ENCODE measurements around the gene TNFSF13B. TPM values are rescaled to one million over a fixed set of nuclear protein-coding genes. Genes with fewer than 3 reads are reported as not detected.

TNFSF13B gene, protein sequence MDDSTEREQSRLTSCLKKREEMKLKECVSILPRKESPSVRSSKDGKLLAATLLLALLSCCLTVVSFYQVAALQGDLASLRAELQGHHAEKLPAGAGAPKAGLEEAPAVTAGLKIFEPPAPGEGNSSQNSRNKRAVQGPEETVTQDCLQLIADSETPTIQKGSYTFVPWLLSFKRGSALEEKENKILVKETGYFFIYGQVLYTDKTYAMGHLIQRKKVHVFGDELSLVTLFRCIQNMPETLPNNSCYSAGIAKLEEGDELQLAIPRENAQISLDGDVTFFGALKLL
- total RNA-seq, result 1 to 10 TPM; 2.0 to 2.6 TPM

DNA sequence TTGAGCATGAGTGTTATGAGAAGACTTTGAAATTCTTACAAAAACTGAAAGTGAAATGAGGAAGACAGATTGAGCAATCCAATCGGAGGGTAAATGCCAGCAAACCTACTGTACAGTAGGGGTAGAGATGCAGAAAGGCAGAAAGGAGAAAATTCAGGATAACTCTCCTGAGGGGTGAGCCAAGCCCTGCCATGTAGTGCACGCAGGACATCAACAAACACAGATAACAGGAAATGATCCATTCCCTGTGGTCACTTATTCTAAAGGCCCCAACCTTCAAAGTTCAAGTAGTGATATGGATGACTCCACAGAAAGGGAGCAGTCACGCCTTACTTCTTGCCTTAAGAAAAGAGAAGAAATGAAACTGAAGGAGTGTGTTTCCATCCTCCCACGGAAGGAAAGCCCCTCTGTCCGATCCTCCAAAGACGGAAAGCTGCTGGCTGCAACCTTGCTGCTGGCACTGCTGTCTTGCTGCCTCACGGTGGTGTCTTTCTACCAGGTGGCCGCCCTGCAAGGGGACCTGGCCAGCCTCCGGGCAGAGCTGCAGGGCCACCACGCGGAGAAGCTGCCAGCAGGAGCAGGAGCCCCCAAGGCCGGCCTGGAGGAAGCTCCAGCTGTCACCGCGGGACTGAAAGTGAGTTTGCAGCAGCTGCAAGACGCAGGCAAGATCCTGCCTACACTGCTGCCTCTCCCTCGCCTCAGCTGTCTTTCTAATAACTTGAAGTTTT lies at the start of gene TNFSF13B:
TSS of gene TNFSF13B (plus strand) at position 118 of the 728 bp plus-strand sequence. CDS start at position 296, 178 bp downstream.
- peaks cover 1% of the 10 kb centered on the region for H3K36me3 Mint-ChIP-seq (ENCODE audit: low read depth)
- CTCF ChIA-PET, result interaction anchor here (0.6 to 1.9 kb wide), 7 partner anchors 11 to 628 kb away, joined by 3 to 8 read pairs (median 3); no protein-coding TSS in a partner anchor
- intact Hi-C loops (cut with micrococcal nuclease), result loop anchor here (1.0 to 10.0 kb wide), 8 partner anchors 37 to 1509 kb away; no protein-coding TSS in a partner anchor

DNA sequence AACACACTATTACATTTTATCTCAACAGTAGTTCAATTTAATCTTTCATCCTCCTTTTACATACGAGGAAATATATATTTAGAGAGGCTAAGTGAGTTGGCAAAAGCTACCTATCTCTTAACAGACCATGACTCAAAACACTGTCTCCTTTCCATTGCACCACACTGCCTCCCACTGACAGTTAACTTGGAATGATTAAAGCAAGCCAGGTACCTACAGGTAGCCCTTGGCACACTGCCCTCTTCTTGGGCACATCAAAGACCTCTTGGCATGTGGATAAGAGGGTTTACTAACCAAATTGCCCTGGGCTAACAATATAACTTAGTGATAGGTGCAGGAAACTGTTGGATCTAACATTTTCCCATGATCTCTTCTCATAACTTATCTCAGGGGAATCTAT lies 49.5 kb upstream of the TNFSF13B start:
- peak; percentile 53 for DNase-seq
- H3K4me3 Mint-ChIP-seq, result peak overlapping the region; percentile 11
- H3K27me3 Mint-ChIP-seq (ENCODE audit: low read depth), result no peaks in the 10 kb centered on the region
- H3K4me1 Mint-ChIP-seq (ENCODE audit: low read depth), result peaks cover 53% of the 10 kb centered on the region
- no peaks in the 10 kb centered on the region for H3K9me3 Mint-ChIP-seq
- intact Hi-C loops (cut with micrococcal nuclease), result loop anchor here (1.0 kb wide), 1 partner anchor 44 kb away; no protein-coding TSS in a partner anchor
- CTCF ChIA-PET, result interaction anchor here (0.7 kb wide), 1 partner anchor 49 kb away, joined by 3 read pairs; no protein-coding TSS in a partner anchor
- peak overlapping the region; percentile 8 for H3K27ac Mint-ChIP-seq
- peaks cover 2% of the 10 kb centered on the region for H3K36me3 Mint-ChIP-seq (ENCODE audit: low read depth)

More for the DNA sequence above, at the start of gene TNFSF13B:
- Mint-ChIP-seq H3K9me3 (peaks cover 6% of the 10 kb centered on the region), H3K27me3 (ENCODE audit: low read depth) (no peaks in the 10 kb centered on the region), H3K4me1 (ENCODE audit: low read depth) (peaks cover 55% of the 10 kb centered on the region), H3K4me3 (peak within 1 kb of the TSS; percentile 75), H3K27ac (peak within 1 kb of the TSS; percentile 81)
- peak; percentile 68 for DNase-seq

DNA sequence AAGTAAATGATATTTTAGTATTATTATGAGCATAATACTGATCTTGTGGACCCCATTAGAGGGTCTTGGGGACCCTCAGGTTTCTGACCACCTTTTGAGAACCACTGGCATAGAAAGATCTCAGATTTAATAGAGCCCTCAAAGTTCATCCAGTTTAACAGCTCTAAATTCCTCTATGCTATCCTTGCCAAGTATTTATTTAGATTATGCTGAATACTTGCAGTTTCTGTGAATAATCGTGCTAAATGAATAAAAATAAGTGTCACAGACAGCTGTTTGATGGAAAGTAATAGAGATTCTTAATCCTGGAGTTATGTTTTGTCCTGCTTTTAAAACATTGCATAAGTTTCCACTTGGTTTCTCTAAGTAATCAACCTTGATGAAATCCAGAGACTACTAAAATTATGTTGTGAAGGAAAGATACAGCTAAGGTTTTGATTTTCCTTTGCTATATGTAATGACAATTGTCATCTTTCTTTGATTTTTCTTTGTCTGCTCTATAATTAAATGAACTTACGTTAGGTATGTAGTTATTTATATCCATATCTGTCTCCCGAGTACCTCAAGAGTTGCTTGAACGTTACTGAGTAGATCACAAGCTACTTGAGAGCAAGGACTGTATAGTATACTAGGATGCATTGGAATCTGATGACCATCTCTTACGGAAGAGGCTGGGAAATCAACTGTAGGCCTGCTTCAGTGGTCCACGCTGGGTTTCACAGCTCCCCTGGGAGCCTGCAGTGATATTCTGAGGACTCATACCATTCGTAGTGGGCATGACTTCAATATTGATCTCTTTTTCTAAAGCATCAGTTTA lies 45.6 kb upstream of the TNFSF13B start:
- H3K4me1 Mint-ChIP-seq (ENCODE audit: low read depth), result peaks cover 68% of the 10 kb centered on the region
- H3K27ac Mint-ChIP-seq, result no peak overlapping the region
- H3K36me3 Mint-ChIP-seq (ENCODE audit: low read depth), result no peaks in the 10 kb centered on the region
- intact Hi-C loops (cut with micrococcal nuclease), result no loop called here
- H3K27me3 Mint-ChIP-seq (ENCODE audit: low read depth), result no peaks in the 10 kb centered on the region
- CTCF ChIA-PET, result interaction anchor here (0.6 to 1.1 kb wide), 2 partner anchors 8 to 68 kb away, joined by 3 read pairs; no protein-coding TSS in a partner anchor
- DNase-seq, result no peak
- no peak overlapping the region for H3K4me3 Mint-ChIP-seq
- H3K9me3 Mint-ChIP-seq, result no peaks in the 10 kb centered on the region

DNA sequence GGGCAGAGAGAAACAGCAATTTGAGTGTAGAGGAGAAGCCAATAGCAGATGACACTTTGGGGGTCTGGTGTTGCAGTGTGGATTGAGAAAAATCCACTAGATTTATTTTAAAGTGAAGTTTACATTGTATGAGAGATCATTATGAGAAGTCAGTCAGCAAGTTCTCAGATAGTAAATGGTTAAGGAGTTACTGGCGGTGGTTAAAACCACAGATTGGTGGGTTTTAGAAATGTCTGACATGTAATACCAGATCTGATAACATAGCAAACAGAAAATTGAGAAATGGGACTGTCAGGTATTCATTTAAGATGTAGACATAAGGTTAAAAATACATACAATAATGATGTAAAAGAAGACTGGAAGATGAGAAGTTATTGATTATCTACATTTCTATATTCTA lies 44.1 kb upstream of the TNFSF13B start:
- no peaks in the 10 kb centered on the region for H3K27me3 Mint-ChIP-seq (ENCODE audit: low read depth)
- peaks cover 59% of the 10 kb centered on the region for H3K4me1 Mint-ChIP-seq (ENCODE audit: low read depth)
- no peaks in the 10 kb centered on the region for H3K9me3 Mint-ChIP-seq
- peaks cover 9% of the 10 kb centered on the region for H3K36me3 Mint-ChIP-seq (ENCODE audit: low read depth)
- H3K4me3 Mint-ChIP-seq, result no peak overlapping the region
- peak overlapping the region; percentile 5 for H3K27ac Mint-ChIP-seq
- intact Hi-C loops (cut with micrococcal nuclease), result loop anchor here (5.0 kb wide), 2 partner anchors 82 to 282 kb away; no protein-coding TSS in a partner anchor
- DNase-seq, result no peak
- CTCF ChIA-PET, result interaction anchor here (0.8 kb wide), 1 partner anchor 104 kb away, joined by 5 read pairs; no protein-coding TSS in a partner anchor

DNA sequence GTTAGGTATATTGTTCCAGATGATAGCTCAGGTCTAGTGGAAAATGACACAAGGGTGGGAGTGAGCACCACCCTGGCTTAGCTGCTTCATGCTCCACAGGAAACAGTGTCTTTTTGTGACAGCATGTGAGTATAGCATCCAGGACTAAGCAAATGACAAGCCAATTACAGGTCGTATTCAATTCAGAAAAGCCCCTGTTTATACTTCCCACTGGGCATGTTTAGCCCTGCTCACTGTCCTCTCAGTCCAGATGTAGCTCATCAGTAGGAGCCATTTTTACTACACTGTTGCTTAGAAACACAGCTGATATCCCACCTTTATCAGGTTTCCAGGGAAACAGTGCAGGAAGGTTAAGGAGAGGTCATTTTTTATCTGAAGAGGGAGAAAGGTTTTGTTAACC lies 43.3 kb upstream of the TNFSF13B start:
- Mint-ChIP-seq H3K4me1 (ENCODE audit: low read depth) (peaks cover 54% of the 10 kb centered on the region), H3K27me3 (ENCODE audit: low read depth) (no peaks in the 10 kb centered on the region), H3K4me3 (no peak overlapping the region), H3K36me3 (ENCODE audit: low read depth) (peaks cover 9% of the 10 kb centered on the region), H3K9me3 (no peaks in the 10 kb centered on the region), H3K27ac (peak overlapping the region; percentile 5)
- DNase-seq, result no peak
- CTCF ChIA-PET, result interaction anchor here (0.8 to 1.0 kb wide), 2 partner anchors 104 to 669 kb away, joined by 3 to 5 read pairs; no protein-coding TSS in a partner anchor
- intact Hi-C loops (cut with micrococcal nuclease), result loop anchor here (2.0 to 5.0 kb wide), 3 partner anchors 43 to 281 kb away; partner anchors contain the start of gene TNFSF13B

DNA sequence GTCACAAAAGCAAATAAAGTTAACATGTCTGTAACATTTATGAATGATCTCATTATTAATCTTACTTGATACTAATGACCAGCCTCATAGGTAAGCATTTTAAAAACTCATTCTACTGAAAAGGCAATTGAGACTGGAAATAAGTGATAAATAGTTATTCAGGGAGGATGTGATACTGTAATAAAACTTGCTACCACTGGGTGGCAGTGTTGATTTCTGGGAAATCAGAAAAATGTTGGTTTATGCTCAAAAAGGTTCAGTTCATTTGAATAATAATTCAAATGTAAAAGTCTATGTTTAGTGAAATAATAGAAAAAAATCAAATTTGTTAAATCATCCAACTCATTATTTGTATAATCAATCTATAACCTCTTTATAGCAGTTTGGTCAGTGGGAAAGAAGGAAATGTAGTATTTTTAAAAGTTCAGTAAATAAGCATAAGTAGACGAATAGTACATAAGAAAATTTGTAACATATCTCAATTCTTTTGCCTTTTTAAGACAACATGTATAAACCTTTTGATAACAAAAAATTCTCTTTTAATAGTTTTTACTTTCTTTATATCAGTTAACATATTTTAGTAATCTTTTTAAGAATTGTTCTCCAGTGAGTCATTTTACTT lies 41.8 kb upstream of the TNFSF13B start:
- Mint-ChIP-seq H3K27me3 (ENCODE audit: low read depth) (no peaks in the 10 kb centered on the region), H3K4me3 (no peak overlapping the region), H3K27ac (no peak overlapping the region), H3K4me1 (ENCODE audit: low read depth) (peaks cover 49% of the 10 kb centered on the region), H3K36me3 (ENCODE audit: low read depth) (peaks cover 9% of the 10 kb centered on the region), H3K9me3 (no peaks in the 10 kb centered on the region)
- DNase-seq, result peak; percentile 45
- intact Hi-C loops (cut with micrococcal nuclease), result loop anchor here (1.0 to 5.0 kb wide), 6 partner anchors 41 to 670 kb away; partner anchors contain the start of gene TNFSF13B
- CTCF ChIA-PET, result interaction anchor here (0.6 to 0.7 kb wide), 3 partner anchors 119 to 668 kb away, joined by 3 read pairs; no protein-coding TSS in a partner anchor

DNA sequence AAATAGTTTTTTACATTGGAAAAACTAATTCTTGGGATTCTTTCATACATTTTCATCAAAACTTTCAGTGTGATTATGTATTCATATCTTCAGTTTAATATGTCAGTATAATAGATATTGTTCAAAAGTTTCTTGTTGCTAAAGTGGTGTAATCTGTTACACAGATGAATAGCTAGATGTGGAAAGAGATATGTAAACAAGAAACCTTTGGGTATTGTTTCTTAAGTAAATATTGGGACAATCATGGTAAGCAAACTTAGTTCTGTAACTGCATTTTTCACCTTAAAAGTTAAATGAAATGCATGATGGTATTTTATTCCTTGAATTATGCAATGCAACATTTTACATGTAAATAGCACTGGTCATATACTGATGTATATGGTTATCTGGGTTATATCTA lies 39.1 kb upstream of the TNFSF13B start:
- Mint-ChIP-seq H3K4me3 (no peak overlapping the region), H3K27me3 (ENCODE audit: low read depth) (no peaks in the 10 kb centered on the region), H3K4me1 (ENCODE audit: low read depth) (peaks cover 28% of the 10 kb centered on the region), H3K27ac (no peak overlapping the region), H3K36me3 (ENCODE audit: low read depth) (peaks cover 9% of the 10 kb centered on the region), H3K9me3 (no peaks in the 10 kb centered on the region)
- no peak for DNase-seq
- CTCF ChIA-PET, result no interaction called here
- intact Hi-C loops (cut with micrococcal nuclease), result no loop called here

DNA sequence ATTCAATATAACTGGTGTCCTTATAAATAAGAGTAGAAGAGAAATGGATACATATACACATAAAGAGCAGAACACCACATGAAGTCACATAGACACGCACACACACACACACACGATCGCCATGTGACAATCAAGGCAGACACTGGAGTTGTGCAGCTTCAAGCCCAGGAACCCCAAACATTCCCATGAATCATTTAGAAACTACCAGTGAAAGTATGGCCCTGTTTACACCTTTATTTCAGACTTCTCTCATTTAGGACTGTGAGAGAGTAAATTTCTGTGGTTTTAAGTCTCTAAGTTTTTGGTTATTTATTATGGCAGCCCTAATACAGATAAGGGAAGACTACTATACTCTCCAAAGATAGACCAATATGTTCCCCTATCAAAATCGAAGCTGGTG lies 20.4 kb upstream of the TNFSF13B start:
- H3K4me3 Mint-ChIP-seq, result no peak overlapping the region
- CTCF ChIA-PET, result no interaction called here
- no peak overlapping the region for H3K27ac Mint-ChIP-seq
- intact Hi-C loops (cut with micrococcal nuclease), result no loop called here
- peaks cover 6% of the 10 kb centered on the region for H3K4me1 Mint-ChIP-seq (ENCODE audit: low read depth)
- H3K27me3 Mint-ChIP-seq (ENCODE audit: low read depth), result no peaks in the 10 kb centered on the region
- H3K36me3 Mint-ChIP-seq (ENCODE audit: low read depth), result peaks cover 17% of the 10 kb centered on the region
- H3K9me3 Mint-ChIP-seq, result peaks cover 29% of the 10 kb centered on the region
- DNase-seq, result no peak

DNA sequence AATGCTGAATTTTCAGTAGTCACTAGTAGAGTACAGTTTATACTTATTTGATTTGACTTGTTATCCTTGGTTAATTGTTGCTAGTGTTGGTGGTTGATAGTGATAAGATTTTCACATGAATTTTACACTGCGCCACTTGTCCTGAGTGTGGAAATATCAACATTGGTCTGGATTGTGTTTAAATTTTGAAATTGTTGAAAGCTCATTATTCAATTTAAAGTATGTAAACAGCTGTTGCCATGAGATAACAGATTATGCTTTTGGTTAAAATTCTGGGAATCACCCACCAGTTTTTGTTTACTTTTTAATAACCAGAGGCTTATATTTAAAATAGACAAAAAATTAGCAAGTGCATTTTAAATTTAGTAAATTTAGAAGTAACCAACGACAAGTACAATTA lies 12.3 kb upstream of the TNFSF13B start:
- no peak for DNase-seq
- intact Hi-C loops (cut with micrococcal nuclease), result no loop called here
- CTCF ChIA-PET, result no interaction called here
- Mint-ChIP-seq H3K36me3 (ENCODE audit: low read depth) (peaks cover 14% of the 10 kb centered on the region), H3K9me3 (peaks cover 2% of the 10 kb centered on the region), H3K27me3 (ENCODE audit: low read depth) (no peaks in the 10 kb centered on the region), H3K4me1 (ENCODE audit: low read depth) (no peaks in the 10 kb centered on the region), H3K27ac (no peak overlapping the region), H3K4me3 (no peak overlapping the region)

DNA sequence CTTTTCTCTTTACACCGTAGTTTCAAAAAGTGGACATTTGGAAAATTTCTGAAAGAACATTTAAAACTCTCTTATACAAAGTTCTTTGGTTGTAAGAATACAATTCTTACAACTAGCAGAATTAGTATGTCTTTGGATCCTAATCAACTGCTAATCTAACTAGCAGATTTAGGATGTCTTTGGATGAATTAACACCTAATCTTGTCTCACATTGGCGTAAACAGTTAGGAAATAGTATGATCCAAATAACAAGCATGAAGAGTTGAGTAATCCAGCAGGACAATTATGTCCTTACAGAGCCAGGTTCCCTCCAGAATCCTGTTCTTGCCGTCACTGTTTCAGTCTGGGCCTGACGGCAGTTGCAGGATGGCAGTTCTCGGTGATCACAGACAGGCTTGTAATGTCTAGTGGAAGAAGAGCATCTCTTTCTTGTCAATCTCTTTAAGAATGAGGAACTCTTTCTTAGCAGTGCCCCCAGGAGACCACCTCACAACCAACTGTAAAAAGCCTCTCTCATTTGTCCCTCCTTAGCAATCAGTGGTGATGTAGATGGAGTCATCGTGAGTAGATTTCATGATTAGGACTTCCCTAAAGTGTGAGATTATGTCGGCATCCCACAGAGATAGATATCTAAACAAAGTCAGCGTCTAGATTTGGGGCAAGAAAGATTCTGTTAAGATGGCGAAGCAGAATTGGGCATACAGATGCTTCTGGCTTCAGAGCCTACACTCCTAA lies 5.7 kb upstream of the TNFSF13B start:
- no peak overlapping the region for H3K27ac Mint-ChIP-seq
- CTCF ChIA-PET, result no interaction called here
- intact Hi-C loops (cut with micrococcal nuclease), result loop anchor here (10.0 kb wide), 1 partner anchor 1349 kb away; no protein-coding TSS in a partner anchor
- no peak for DNase-seq
- H3K4me1 Mint-ChIP-seq (ENCODE audit: low read depth), result peaks cover 27% of the 10 kb centered on the region
- no peaks in the 10 kb centered on the region for H3K27me3 Mint-ChIP-seq (ENCODE audit: low read depth)
- H3K9me3 Mint-ChIP-seq, result peaks cover 6% of the 10 kb centered on the region
- no peak overlapping the region for H3K4me3 Mint-ChIP-seq
- peaks cover 5% of the 10 kb centered on the region for H3K36me3 Mint-ChIP-seq (ENCODE audit: low read depth)

Measured in activated naive CD4-positive, alpha-beta T cell treated with anti-CD3 and anti-CD28 coated beads for 36 hours (primary cell).